ENCODE measurements around the gene PPARG.

PPARG gene

GRCh38 chr3:12345584-12346494 lies 57.0 kb downstream of the PPARG start:
- no peak for DNase-seq

- DNase-seq, result no peak
Measured at GRCh38 chr3:12347301-12347700, 58.4 kb downstream of the PPARG start.

GRCh38 chr3:12349895-12350811 lies 61.3 kb downstream of the PPARG start:
- no peak for DNase-seq

DNA sequence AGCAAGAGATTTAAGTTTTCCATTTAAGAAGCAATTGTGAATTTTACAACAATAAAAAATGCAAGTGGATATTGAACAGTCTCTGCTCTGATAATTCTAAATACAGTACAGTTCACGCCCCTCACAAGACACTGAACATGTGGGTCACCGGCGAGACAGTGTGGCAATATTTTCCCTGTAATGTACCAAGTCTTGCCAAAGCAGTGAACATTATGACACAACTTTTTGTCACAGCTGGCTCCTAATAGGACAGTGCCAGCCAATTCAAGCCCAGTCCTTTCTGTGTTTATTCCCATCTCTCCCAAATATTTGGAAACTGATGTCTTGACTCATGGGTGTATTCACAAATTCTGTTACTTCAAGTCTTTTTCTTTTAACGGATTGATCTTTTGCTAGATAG lies 62.3 kb downstream of the PPARG start:
- DNase-seq, result no peak

GRCh38 chr3:12352253-12352652 lies 63.4 kb downstream of the PPARG start:
- DNase-seq, result no peak

- no peak for DNase-seq
Measured at GRCh38 chr3:12352755-12353154, 63.9 kb downstream of the PPARG start.

- no peak for DNase-seq
Measured at GRCh38 chr3:12353796-12354525, 65.1 kb downstream of the PPARG start.

DNA sequence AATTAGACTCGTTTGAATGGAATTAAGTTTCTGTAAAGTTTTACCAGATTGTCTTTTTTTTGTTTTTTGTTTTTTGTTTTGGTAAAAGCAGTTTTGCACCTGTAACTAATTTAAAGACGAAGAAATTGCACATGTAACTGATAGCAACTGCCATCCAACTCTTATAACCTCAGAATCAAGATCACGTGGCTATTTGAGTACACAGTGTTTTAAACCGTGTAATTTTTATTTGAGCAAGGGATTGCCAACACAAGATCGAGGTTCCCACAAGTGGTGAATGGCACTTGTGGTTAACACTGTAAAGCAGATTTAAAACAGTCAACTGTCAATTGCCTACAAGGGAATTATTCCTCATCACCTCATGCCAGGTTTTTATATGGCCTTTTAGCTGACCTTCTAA lies 67.3 kb downstream of the PPARG start:
- no peak for DNase-seq

DNA sequence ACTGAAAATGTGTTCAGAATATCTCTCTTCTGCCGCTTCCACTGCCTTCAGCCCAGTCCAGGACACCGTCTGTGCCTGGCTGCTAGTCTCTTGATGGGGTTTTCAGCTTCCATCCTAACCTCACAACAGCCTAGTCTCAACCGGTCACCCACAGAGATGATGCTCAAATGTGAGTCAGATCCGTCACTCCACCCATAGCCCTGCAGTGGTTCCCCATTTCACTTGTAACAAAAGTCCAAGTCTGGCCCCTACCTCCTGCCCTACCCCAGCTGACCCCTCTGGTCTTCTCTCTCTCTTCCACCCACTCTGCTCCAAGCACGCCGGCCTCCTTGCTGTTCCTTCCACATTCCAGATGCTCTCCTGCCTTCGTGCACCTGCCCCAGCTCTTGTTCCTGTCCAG lies 68.1 kb downstream of the PPARG start:
- no peak for DNase-seq

- no peak for DNase-seq
Measured at GRCh38 chr3:12357456-12357855, 68.6 kb downstream of the PPARG start.

DNA sequence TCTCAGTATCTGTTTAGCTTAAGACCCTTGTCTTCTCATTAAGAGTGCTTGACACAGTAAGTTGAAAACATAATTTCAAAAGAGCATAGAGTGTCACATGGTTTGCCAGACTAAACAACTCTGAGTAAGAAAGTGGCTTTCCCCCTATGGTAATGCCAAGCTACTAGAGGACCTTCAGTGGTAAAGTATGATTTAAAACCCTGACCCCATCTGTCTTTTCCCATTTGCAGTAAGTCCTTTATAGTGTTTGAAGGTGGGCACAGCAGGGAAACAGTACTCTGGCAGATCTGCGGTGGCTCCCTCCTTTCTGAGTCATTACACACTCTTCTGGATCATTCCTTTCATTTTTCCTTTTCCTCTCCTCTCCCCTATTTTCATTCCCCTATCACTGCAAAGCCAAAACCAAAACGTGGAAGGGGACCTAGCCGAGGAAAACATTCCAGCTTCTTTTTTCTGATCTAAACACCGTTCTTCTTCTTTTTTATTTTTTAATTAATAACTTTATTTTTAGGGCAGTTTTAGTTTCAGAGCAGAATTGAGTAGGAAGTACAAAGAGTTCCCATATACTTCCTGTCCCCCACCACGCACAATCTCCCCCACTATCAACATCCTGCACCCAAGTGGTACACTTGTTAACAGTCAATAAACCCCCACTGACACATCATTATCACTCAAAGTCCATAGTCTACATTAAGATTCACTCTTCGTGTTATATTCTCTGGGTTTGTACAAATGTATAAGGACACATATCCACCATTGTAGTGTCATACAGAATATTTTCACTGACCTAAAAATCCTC lies 74.7 kb downstream of the PPARG start:
- no peak for DNase-seq

- no peak for DNase-seq
Measured at GRCh38 chr3:12367346-12367745, 78.5 kb downstream of the PPARG start.

GRCh38 chr3:12369029-12369428 lies 80.2 kb downstream of the PPARG start:
- no peak for DNase-seq

- no peak for DNase-seq
Measured at GRCh38 chr3:12369598-12369997, 80.7 kb downstream of the PPARG start.

GRCh38 chr3:12370758-12371157 lies 81.9 kb downstream of the PPARG start:
- no peak for DNase-seq

DNA sequence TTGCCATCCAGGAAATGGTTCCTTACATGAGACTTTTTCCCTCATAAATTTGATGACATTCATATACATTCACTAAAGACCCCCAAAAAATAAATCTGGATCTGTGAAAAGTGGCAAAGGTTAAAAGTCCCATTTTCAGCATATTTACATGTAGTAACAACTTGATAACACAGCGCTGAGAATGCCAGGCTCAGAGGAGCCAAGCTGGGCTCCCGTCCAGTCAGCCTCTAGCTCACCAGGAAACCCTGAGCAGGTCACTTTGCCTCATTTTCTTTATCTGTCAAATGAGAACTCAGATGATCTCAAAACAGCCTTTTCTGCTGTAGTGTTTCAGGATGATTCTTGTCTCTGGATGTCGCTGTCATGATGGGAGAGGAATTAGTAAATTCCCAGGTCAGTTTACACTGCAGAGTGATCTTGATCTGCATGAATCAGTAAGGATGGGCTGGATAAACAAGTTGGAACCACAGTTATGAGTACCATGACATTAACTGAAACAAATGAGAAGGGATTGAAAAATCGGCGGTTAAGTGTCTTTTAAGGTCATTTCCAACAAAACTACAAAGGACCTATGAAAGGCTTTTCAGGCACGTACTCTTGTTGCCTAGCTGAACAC lies 82.8 kb downstream of the PPARG start:
- no peak for DNase-seq

- no peak for DNase-seq
Measured at GRCh38 chr3:12372741-12373280, 83.9 kb downstream of the PPARG start.

DNA sequence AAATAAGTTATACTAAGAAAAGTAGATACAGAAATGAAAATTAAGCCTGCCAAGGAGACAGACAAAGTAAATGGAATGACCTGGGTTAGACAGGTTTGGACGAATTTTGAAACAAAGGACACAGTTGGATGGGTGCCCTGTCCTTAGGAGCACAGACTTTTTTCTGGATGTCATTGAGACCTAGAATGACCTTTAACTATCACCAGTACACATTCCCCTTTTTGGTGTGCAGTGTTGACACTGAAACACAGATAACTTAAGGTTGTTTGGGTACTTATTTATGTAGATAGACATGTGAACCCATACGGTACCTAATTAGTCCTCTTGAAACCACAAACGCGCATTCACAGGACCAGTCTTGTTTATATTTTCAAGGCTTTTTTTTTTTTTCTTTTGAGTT lies 86.7 kb downstream of the PPARG start:
- DNase-seq, result no peak

- DNase-seq, result no peak
Measured at GRCh38 chr3:12379640-12380429, 91.0 kb downstream of the PPARG start.

DNA sequence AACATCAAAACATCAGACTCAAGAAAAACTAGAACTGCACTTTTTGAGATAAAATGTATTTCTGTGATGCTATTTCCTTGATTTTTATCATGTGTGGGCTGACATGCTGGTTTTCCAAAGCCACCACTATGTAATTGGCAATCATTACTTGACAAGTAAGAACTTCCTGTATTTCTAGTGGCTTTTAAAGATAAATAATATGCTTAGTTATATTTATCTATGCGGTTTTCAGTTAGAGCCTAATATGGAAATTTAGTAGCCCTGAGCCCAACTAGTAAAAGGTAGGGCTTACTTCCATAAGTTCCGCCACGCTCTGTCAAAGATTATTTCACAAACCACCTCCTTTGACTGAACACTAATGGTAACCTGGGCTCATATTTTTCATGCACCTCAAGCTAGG lies 91.6 kb downstream of the PPARG start:
- no peak for DNase-seq

GRCh38 chr3:12381199-12381598 lies 92.3 kb downstream of the PPARG start:
- no peak for DNase-seq
